ENCODE measurements around the gene TPP1. TPM values are rescaled to one million over a fixed set of nuclear protein-coding genes. Genes with fewer than 3 reads are reported as not detected.
A peak's percentile ranks its signal among the peaks of the same experiment; 100 is the strongest.

The TPP1 gene
- total RNA-seq, 1 donor from 2014 or later, result 100 TPM

GRCh38 chr11:6571434-6572008 lies 47.7 kb downstream of the TPP1 start:
- intact Hi-C loops (cut with DNase I), result no loop called here
- DNase-seq (ENCODE audit: low spot score), result no peak
- no peak for ATAC-seq

- no peak for DNase-seq (ENCODE audit: low spot score)
- no peak for ATAC-seq
- intact Hi-C loops (cut with DNase I), result no loop called here
These were observed 48.4 kb downstream of the TPP1 start for GRCh38 chr11:6570691-6571427.

- DNase-seq (ENCODE audit: low spot score), result no peak
- intact Hi-C loops (cut with DNase I), result no loop called here
- ATAC-seq, result no peak
These were observed 49.5 kb downstream of the TPP1 start for GRCh38 chr11:6569706-6570105.

GRCh38 chr11:6568191-6568918 lies 50.9 kb downstream of the TPP1 start:
- ATAC-seq, result no peak
- DNase-seq (ENCODE audit: low spot score), result peak; percentile 65
- intact Hi-C loops (cut with DNase I), result no loop called here

GRCh38 chr11:6567371-6567745 lies 51.9 kb downstream of the TPP1 start:
- DNase-seq (ENCODE audit: low spot score) (no peak), ATAC-seq (no peak)
- intact Hi-C loops (cut with DNase I), result no loop called here

- ATAC-seq, result no peak
- DNase-seq (ENCODE audit: low spot score), result no peak
- intact Hi-C loops (cut with DNase I), result no loop called here
These were observed 52.4 kb downstream of the TPP1 start for GRCh38 chr11:6566704-6567370.

- ATAC-seq (no peak), DNase-seq (ENCODE audit: low spot score) (no peak)
- intact Hi-C loops (cut with DNase I), result no loop called here
These were observed 53.1 kb downstream of the TPP1 start for GRCh38 chr11:6565988-6566703.

GRCh38 chr11:6565325-6565724 lies 53.9 kb downstream of the TPP1 start:
- intact Hi-C loops (cut with DNase I), result no loop called here
- ATAC-seq, result no peak
- no peak for DNase-seq (ENCODE audit: low spot score)

- intact Hi-C loops (cut with DNase I), result no loop called here
- ATAC-seq (no peak), DNase-seq (ENCODE audit: low spot score) (no peak)
These were observed 55.6 kb downstream of the TPP1 start for GRCh38 chr11:6563667-6564066.

GRCh38 chr11:6563121-6563619 lies 56.1 kb downstream of the TPP1 start:
- DNase-seq (ENCODE audit: low spot score), result no peak
- intact Hi-C loops (cut with DNase I), result no loop called here
- no peak for ATAC-seq

Other genes starting within 250 kb of the TPP1 start
- gene SMPD1, start 228.9 kb downstream of the TPP1 start, total RNA-seq, result 32.3 TPM
- 65.5 TPM for gene APBB1, start 200.3 kb downstream of the TPP1 start, total RNA-seq
- 2.8 TPM for gene HPX, start 178.4 kb downstream of the TPP1 start, total RNA-seq
- gene TRIM3, start 145.5 kb downstream of the TPP1 start, total RNA-seq, result 24.6 TPM
- 35.0 TPM for gene ARFIP2, start 138.1 kb downstream of the TPP1 start, total RNA-seq
- 51.5 TPM for gene TIMM10B, start 137.9 kb downstream of the TPP1 start, total RNA-seq
- 33.1 TPM for gene DNHD1, start 122.1 kb downstream of the TPP1 start, total RNA-seq
- 20.9 TPM for gene RRP8, start 15.8 kb downstream of the TPP1 start, total RNA-seq
- 208 TPM for gene ILK, start 15.6 kb downstream of the TPP1 start, total RNA-seq
- gene TAF10, start 7.2 kb downstream of the TPP1 start, total RNA-seq, result 79.4 TPM
- 22.7 TPM for gene DCHS1, start 36.4 kb upstream of the TPP1 start, total RNA-seq
- 25.5 TPM for gene MRPL17, start 63.9 kb upstream of the TPP1 start, total RNA-seq
- not detected for gene OR2AG2, start 152.6 kb upstream of the TPP1 start, total RNA-seq
- not detected for gene OR2AG1, start 163.6 kb upstream of the TPP1 start, total RNA-seq
- 0.18 TPM for gene OR6A2, start 180.3 kb upstream of the TPP1 start, total RNA-seq
- gene OR10A5, start 226.3 kb upstream of the TPP1 start, total RNA-seq, result not detected
- gene OR10A2, start 243.6 kb upstream of the TPP1 start, total RNA-seq, result not detected